Glomerular endothelial cell (primary cell): Measurements from ENCODE around the gene KRTAP5-2. TPM values are rescaled to one million over a fixed set of nuclear protein-coding genes. Genes with fewer than 3 reads are reported as not detected.

Source experiments
- DNase-seq: peaks from one replicate; pipeline ENCODE4 v3.0.0-alpha.2; 2011; ENCODE audit warnings: low read depth, low spot score; ENCODE audit errors: extremely low read depth
- total RNA-seq: library from RNA; depleted of rRNA; stranded (reverse); fragments of >200 nt; gene quantifications from 2 replicates; pipeline ENCODE4 v1.2.3, GENCODE V29; 2015

The KRTAP5-2 gene
- total RNA-seq, 1 donor from 2014 or later = not detected

GRCh38 chr11:1557051-1557884 lies 40.8 kb downstream of the KRTAP5-2 start:
- no peak for DNase-seq

DNA sequence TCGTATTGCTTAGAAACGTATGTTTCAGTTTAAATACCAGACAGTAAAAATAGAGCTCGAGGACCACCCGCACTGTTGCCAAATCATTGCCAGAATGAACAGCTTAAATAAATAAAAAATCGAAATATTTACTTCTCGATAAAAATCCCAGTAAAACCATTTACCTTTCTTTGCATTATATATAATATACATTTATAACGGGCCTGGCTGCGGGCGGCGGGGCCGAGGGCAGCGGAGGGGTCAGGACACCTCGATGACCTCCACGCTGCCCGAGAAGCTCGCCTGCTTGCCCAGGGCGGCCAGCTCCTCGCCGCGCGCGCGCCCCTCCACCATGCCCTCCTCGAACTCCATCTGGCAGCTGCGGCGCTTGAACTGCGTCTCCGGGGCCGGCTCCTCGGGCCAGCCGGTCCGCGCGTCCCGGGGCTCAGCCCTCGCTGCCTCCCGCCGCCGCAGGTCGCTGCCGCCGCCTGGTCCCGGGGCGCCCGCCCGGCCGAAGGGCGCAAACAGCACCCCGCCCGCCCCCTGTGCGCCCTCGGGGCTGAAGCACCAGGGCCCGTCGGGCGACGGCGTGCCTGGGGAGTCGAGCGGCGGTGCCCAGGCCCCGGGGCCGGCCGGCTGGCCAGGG lies 41.7 kb downstream of the KRTAP5-2 start:
- DNase-seq = no peak

- no peak for DNase-seq
Observed at GRCh38 chr11:1555713-1556153, 42.4 kb downstream of the KRTAP5-2 start.

DNA sequence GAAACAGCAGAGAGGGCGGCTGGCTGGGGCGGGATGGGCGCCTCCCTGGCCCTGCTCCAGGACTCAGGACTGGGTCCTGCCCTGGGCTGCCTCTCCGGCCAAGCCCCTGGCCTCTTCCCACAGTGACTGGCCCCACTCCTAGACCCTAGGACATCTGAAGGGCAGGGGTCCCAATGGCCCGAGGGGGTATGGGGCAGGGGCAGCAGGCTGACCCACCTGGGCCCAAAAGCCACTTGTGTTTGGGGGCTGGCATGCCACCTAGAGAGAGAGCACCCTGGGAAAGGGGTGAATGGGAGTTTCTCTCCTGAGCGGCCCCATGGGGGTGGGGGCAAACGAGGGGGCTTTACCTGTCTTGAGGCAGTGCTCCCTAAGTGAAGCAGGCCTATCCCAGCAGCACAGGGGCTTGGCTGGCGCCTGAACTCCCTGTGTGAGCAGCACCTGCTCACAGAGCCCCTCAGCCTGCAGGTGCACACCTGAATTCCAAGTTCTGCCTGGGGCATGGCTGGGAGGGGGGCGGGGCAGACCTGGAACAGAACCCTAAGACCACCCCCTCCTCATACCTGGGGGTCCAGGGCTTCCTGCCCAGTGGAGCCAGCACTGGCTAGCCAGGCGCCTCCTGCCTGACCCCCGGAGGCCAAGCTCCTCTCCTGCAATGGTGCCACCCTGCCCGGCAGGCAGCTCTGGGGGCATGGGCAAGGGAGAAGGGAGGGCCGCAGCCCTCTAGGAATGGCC lies 42.9 kb downstream of the KRTAP5-2 start:
- DNase-seq = no peak

DNA sequence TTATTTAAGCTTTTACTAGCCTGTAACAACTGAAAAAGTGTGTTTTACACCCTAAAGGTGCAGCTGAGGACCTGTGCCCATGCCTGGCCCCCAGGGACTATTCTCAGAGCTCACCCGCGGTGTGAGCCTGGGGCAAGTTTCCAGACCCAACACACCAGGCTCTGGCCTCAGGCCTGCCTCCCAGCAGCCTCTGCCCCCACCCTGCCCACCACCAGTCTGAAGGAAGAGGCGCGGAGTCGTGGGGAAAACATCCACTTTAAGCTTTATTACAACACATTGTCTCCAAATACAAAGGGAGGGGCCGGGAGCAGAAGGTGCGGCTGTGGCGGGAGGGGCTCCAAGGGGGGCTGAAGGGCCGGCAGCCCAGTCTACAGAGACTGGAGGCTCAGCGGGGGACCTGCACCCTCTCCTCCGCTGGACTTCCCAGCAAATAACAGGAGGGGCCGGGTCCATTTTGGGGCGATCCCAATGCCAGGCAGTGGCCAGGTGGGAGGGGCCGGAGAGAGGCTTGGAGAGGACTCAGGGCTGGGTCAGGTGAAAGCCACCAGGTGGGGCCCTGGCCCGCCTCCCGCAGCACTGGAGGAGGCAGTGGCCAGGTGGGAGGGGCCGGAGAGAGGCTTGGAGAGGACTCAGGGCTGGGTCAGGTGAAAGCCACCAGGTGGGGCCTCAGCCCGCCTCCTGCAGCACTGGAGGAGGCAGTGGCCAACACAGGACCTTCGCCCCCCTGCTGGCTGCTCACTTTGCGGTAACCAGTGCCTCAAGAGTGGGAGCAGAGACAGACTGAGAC lies 44.1 kb downstream of the KRTAP5-2 start:
- no peak for DNase-seq

GRCh38 chr11:1549338-1550330 lies 48.5 kb downstream of the KRTAP5-2 start:
- no peak for DNase-seq

DNA sequence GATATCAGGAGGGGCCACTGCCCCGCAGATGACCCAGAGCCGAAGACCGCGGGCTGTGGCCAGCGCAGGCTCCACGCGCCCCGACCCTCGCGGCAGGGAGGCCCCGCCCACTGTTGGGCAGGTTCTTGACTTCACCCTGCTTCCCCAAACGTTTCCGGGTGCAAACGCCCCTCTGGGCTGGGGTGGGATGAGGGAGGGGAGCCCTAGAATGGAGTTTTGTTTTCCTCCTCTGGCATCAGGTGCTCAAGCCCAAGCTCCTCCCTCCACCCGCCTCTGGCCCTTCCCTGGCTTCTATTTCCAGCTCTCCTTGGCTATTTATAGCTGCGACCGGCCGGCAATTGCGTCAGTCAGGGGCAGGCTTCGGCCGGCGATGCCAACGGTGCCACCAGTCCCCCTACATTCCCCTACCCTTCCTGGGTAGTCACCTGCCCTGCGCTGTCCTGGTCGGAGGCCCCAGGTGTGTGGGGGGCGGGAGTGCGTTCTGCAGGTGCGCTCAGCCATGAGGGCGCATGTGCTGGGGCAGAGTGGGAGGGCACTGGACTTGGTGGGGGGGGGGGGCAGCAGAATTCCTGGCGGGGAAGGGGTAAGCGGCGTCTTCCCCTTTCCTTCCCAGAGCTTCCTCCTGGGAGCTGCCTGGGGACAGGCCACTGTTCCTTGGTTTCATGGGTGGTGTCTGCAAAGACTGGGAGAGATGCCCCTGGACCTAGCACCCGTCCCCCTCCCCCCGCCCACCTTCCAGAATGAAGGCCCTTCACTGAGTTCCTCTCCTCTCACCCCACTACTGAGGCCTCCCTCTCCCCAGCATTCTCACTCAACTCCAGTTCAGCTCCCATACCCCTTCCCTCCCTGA lies 49.6 kb downstream of the KRTAP5-2 start:
- DNase-seq = no peak

- no peak for DNase-seq
Observed at GRCh38 chr11:1547467-1548098, 50.5 kb downstream of the KRTAP5-2 start.

Other genes with a start within 250 kb of the KRTAP5-2 start
- gene BRSK2, start 208.4 kb downstream of the KRTAP5-2 start, total RNA-seq = 0.15 and 0.93 TPM in 2 replicates
- 34.6 and 47.1 TPM in 2 replicates for gene MOB2, start 111.5 kb downstream of the KRTAP5-2 start, total RNA-seq
- gene DUSP8, start 26.0 kb downstream of the KRTAP5-2 start, total RNA-seq = 5.9 and 8.9 TPM in 2 replicates
- not detected in 2 replicates for gene KRTAP5-1, start 13.0 kb downstream of the KRTAP5-2 start, total RNA-seq
- not detected in 2 replicates for gene KRTAP5-3, start 10.2 kb upstream of the KRTAP5-2 start, total RNA-seq
- not detected in 2 replicates for gene KRTAP5-4, start 23.8 kb upstream of the KRTAP5-2 start, total RNA-seq
- gene KRTAP5-5, start 31.5 kb upstream of the KRTAP5-2 start, total RNA-seq = not detected in 2 replicates
- gene KRTAP5-6, start 98.9 kb upstream of the KRTAP5-2 start, total RNA-seq = not detected in 2 replicates
- gene IFITM10, start 152.3 kb upstream of the KRTAP5-2 start, total RNA-seq = 1.1 TPM in 1 of 2 replicates, not detected in the other
- gene CTSD, start 165.6 kb upstream of the KRTAP5-2 start, total RNA-seq = 671 and 739 TPM in 2 replicates
- gene SYT8, start 236.7 kb upstream of the KRTAP5-2 start, total RNA-seq = not detected in 2 replicates
- not detected in 2 replicates for gene TNNI2, start 240.7 kb upstream of the KRTAP5-2 start, total RNA-seq